ENCODE results near the gene KLF12. TPM values are rescaled to one million over a fixed set of nuclear protein-coding genes. Genes with fewer than 3 reads are reported as not detected.

Gene KLF12
- total RNA-seq, 1 experiment from 2014 or later = 9.7 TPM

GRCh38 chr13:74166261-74167004 lies 32.2 kb upstream of the KLF12 start:
- Mint-ChIP-seq H3K36me3 (ENCODE audit: insufficient read depth in 1 of 3, low read depth in 3 of 3) (no peaks in the 10 kb centered on the region), H3K4me3 (no peak overlapping the region), H3K4me1 (peaks cover 0 to 5% of the 10 kb centered on the region in 2 experiments; a peak in 1 of 4 replicates), H3K27me3 (ENCODE audit: low read depth) (no peaks in the 10 kb centered on the region; the same call in 1 of the 2 replicates), H3K27ac (no peak overlapping the region), H3K9me3 (no peaks in the 10 kb centered on the region)
- Histone ChIP-seq H3K14ac (ENCODE audit: insufficient read depth, low read length) (no peak overlapping the region), H2BK5ac (ENCODE audit: insufficient read length, low read length) (no peak overlapping the region), H3K79me1 (ENCODE audit: insufficient read depth, low read depth, low read length, poor library complexity, severe bottlenecking) (no peaks in the 10 kb centered on the region), H2BK15ac (ENCODE audit: low read depth, low read length) (no peak overlapping the region), H4K5ac (ENCODE audit: insufficient read length, low read depth, low read length) (no peak overlapping the region), H2BK12ac (ENCODE audit: insufficient read length, low read depth, low read length) (no peak overlapping the region), H3K4me2 (ENCODE audit: insufficient read depth, insufficient read length, low read length) (no peak overlapping the region), H3K56ac (ENCODE audit: insufficient read length, low read depth, low read length) (no peak overlapping the region), H3K4me1 (ENCODE audit: insufficient read depth, low read length) (no peaks in the 10 kb centered on the region; the same call in 1 of the 2 replicates), H3K79me2 (ENCODE audit: insufficient read depth, low read length) (no peaks in the 10 kb centered on the region), H2AFZ (ENCODE audit: low read length) (no peak overlapping the region), H3K4ac (ENCODE audit: low read depth, low read length) (no peak overlapping the region), H3K18ac (ENCODE audit: insufficient read length, low read depth, low read length) (no peak overlapping the region), H3K9ac (ENCODE audit: extremely low read depth, insufficient read length, low read length) (no peak overlapping the region), H3K9me3 (ENCODE audit: control insufficient read depth, low read depth, low read length) (no peaks in the 10 kb centered on the region), H2BK120ac (ENCODE audit: low read depth, low read length, poor library complexity, severe bottlenecking) (no peak overlapping the region), H2BK20ac (ENCODE audit: low read depth, low read length, poor library complexity, severe bottlenecking) (no peak overlapping the region), H3K23me2 (ENCODE audit: insufficient read length, low read depth, low read length, poor library complexity, severe bottlenecking) (no peaks in the 10 kb centered on the region), H4K8ac (replicated peaks; ENCODE audit: insufficient read length, low read depth, low read length) (no peak overlapping the region), H3K23ac (ENCODE audit: insufficient read length, low read depth, low read length) (no peak overlapping the region), H3K27ac (ENCODE audit: insufficient read length, low read depth, low read length) (no peak overlapping the region), H4K20me1 (ENCODE audit: control insufficient read depth, insufficient read depth, insufficient read length) (no peaks in the 10 kb centered on the region), H3K27me3 (ENCODE audit: insufficient read depth, low read length) (no peaks in the 10 kb centered on the region), H4K91ac (ENCODE audit: insufficient read length, low read depth, low read length) (no peak overlapping the region), H3T11ph (ENCODE audit: low read length) (no peak overlapping the region), H2AK5ac (ENCODE audit: insufficient read length, low read length) (no peak overlapping the region)
- no CpG with 5 or more reads among the region's 6 CpGs for WGBS (ENCODE audit: extremely low coverage, insufficient read length, low lambda C conversion rate)
- DNase-seq = no peak
- no peak for TF ChIP-seq CTCF (conservative IDR thresholded peaks at IDR 0.05)

All from H9 (cell line).